Body of pancreas (tissue), 4 donors: ENCODE results near the gene GAK. TPM values are rescaled to one million over a fixed set of nuclear protein-coding genes. Genes with fewer than 3 reads are reported as not detected.

Source experiments
- ATAC-seq: fragments of 150-250 bp; one replicate; pipeline ENCODE4 v1.9.1; 2016
- DNase-seq, 4 donors: peaks; one replicate each; pipeline ENCODE4 v3.0.0-alpha.2; 2019
- H3K27ac ChIP-seq, 4 donors: fragments of 200-600 bp; sonication (generic); 1 replicate in 3 of 4; 2 replicates in 1 of 4; pipeline versions ENCODE4 v1.5.1 to v1.6.1; 2016 to 2019; ENCODE audit warnings: mild to moderate bottlenecking in 1 of 4, mixed read lengths in 1 of 4, moderate library complexity in 1 of 4
- H3K27me3 ChIP-seq, 2 donors: fragments of 200-600 bp; sonication (generic); one replicate each; pipeline ENCODE4 v1.6.0; 2016; ENCODE audit warnings: mild to moderate bottlenecking in 1 of 2
- H3K36me3 ChIP-seq, 2 donors: fragments of 200-600 bp; sonication (generic); replicated peaks in 1 of 2; 2 replicates each; pipeline ENCODE4 v1.5.1; 2016; ENCODE audit warnings: low read depth in 2 of 2; ENCODE audit not compliant: insufficient read depth in 1 of 2
- H3K4me1 ChIP-seq: fragments of 200-600 bp; sonication (generic); one replicate; pipeline ENCODE4 v1.6.0; 2016
- H3K4me3 ChIP-seq, 2 donors: fragments of 200-600 bp; sonication (generic); 1 replicate in 1 of 2; 2 replicates in 1 of 2; pipeline ENCODE4 v1.5.1; 2016 to 2019
- H3K9me3 ChIP-seq, 3 donors: fragments of 200-600 bp; sonication (generic); 1 replicate in 2 of 3; 2 replicates in 1 of 3; pipeline ENCODE4 v1.5.1; 2016
- CTCF ChIP-seq, 7 experiments: fragments of 450-650 bp in 4 of 7; fragments of 200-600 bp in 3 of 7; sonication (generic) in 3 of 7; IDR thresholded peaks; one replicate each; pipeline ENCODE4 v1.5.1; 2016 to 2019; ENCODE audit warnings: antibody characterized with exemption in 7 of 7
- POLR2A ChIP-seq, 3 donors: fragments of 450-650 bp; IDR thresholded peaks; one replicate each; pipeline ENCODE4 v1.6.1; 2016; ENCODE audit warnings: antibody characterized with exemption in 3 of 3, mild to moderate bottlenecking in 2 of 3
- WGBS, 2 donors: methylation state at CpG; one replicate each; pipeline ENCODE4 v1.1.5; 2017; 5-methylcytosine and 5-hydroxymethylcytosine counted together
- intact Hi-C: fragments of 100-400 bp; cut with DNase I; formaldehyde crosslinking; loops from one replicate; pipeline ENCODE4 v1.15.1; 2023
- total RNA-seq, 2 donors: library from RNA; depleted of rRNA; stranded (reverse); fragments of >200 nt; gene quantifications; one replicate each; pipeline ENCODE4 v1.1.0, GENCODE V29; 2016

The GAK gene
- total RNA-seq, 2 donors from 2014 or later: 126 to 127 TPM

GRCh38 chr4:823761-824460 is 108.2 kb downstream of the GAK start:
- ATAC-seq (no peak), DNase-seq (no peak)
- H3K27me3 ChIP-seq: peaks cover 0 to 21% of the 10 kb centered on the region in 2 donors
- H3K4me3 ChIP-seq: no peak overlapping the region
- H3K9me3 ChIP-seq: no peaks in the 10 kb centered on the region
- H3K4me1 ChIP-seq: peaks cover 24% of the 10 kb centered on the region
- intact Hi-C loops: no loop called here
- no peaks in the 10 kb centered on the region for H3K36me3 ChIP-seq
- no peak overlapping the region for H3K27ac ChIP-seq
- no peak for TF ChIP-seq CTCF (IDR thresholded peaks at IDR 0.05)
- TF ChIP-seq POLR2A (IDR thresholded peaks at IDR 0.05): no peak
- WGBS, 2 donors: 52 to 58% methylated on average over 12 to 22 of the region's 24 CpGs

GRCh38 chr4:823176-823760 is 108.8 kb downstream of the GAK start:
- ATAC-seq (no peak), DNase-seq (no peak)
- Histone ChIP-seq H3K27ac (no peak overlapping the region), H3K36me3 (no peaks in the 10 kb centered on the region), H3K27me3 (peaks cover 0 to 21% of the 10 kb centered on the region in 2 donors), H3K9me3 (no peaks in the 10 kb centered on the region), H3K4me1 (peaks cover 18% of the 10 kb centered on the region), H3K4me3 (no peak overlapping the region)
- 59 to 77% methylated on average over 11 to 21 of the region's 21 CpGs for WGBS, 2 donors
- TF ChIP-seq POLR2A (IDR thresholded peaks at IDR 0.05): no peak
- no peak for TF ChIP-seq CTCF (IDR thresholded peaks at IDR 0.05)
- intact Hi-C loops: no loop called here

- Histone ChIP-seq H3K4me3 (no peak overlapping the region), H3K36me3 (no peaks in the 10 kb centered on the region), H3K9me3 (no peaks in the 10 kb centered on the region), H3K4me1 (peaks cover 15% of the 10 kb centered on the region), H3K27me3 (peaks cover 0 to 21% of the 10 kb centered on the region in 2 donors), H3K27ac (no peak overlapping the region)
- intact Hi-C loops: no loop called here
- 43 to 44% methylated on average over 24 of the region's 24 CpGs for WGBS, 2 donors
- TF ChIP-seq CTCF (IDR thresholded peaks at IDR 0.05) (no peak), POLR2A (IDR thresholded peaks at IDR 0.05) (no peak)
- ATAC-seq (no peak), DNase-seq (no peak)
Observed at GRCh38 chr4:822361-823175, 109.5 kb downstream of the GAK start.

- Histone ChIP-seq H3K27me3 (peaks cover 0 to 19% of the 10 kb centered on the region in 2 donors), H3K27ac (no peak overlapping the region), H3K4me3 (no peak overlapping the region), H3K36me3 (no peaks in the 10 kb centered on the region), H3K4me1 (peaks cover 13% of the 10 kb centered on the region), H3K9me3 (no peaks in the 10 kb centered on the region)
- TF ChIP-seq CTCF (IDR thresholded peaks at IDR 0.05): no peak
- no peak for TF ChIP-seq POLR2A (IDR thresholded peaks at IDR 0.05)
- ATAC-seq: no peak
- no peak for DNase-seq
- intact Hi-C loops: no loop called here
- WGBS, 2 donors: 72 to 77% methylated on average over 15 to 16 of the region's 16 CpGs
Observed at GRCh38 chr4:821631-822030, 110.5 kb downstream of the GAK start.
